GM12878 (cell line): ENCODE results near the gene DYSF. TPM values are rescaled to one million over a fixed set of nuclear protein-coding genes. Genes with fewer than 3 reads are reported as not detected.

Source experiments
- ATAC-seq: fragments of 200-7000 bp; cut with Tn5 transposase; 3 replicates; pipeline ENCODE4 v1.9.1; 2020; ENCODE audit warnings: mild to moderate bottlenecking, moderate library complexity
- BruUV-seq: library from RNA; stranded (reverse); fragments of 400-500 nt; replicated peaks from 2 replicates; lab custom pipeline; 2021; lab: Mats Ljungman, UMichigan
- CTCF ChIA-PET: fragments of 300-600 bp; sonication (Branson Sonifier 250); formaldehyde crosslinking; extraction: SDS; loops from one replicate; lab custom pipeline; 2021; ENCODE audit warnings: inconsistent platforms; lab: Yijun Ruan, JAX
- POLR2A ChIA-PET: fragments of 350-600 bp; formaldehyde crosslinking; extraction: SDS; loops from one replicate; lab custom pipeline; 2021; ENCODE audit warnings: inconsistent platforms; lab: Charles Lee
- RAD21 ChIA-PET: fragments of 300-600 bp; sonication (Branson Sonifier 250); formaldehyde crosslinking; loops from one replicate; lab custom pipeline; 2023; ENCODE audit warnings: antibody characterized with exemption; ENCODE audit not compliant: unreplicated experiment; lab: Charles Lee
- SMC1A ChIA-PET: fragments of 300-600 bp; sonication (Branson Sonifier 250); formaldehyde crosslinking; loops from one replicate; lab custom pipeline; 2023; ENCODE audit not compliant: unreplicated experiment, uncharacterized antibody; lab: Charles Lee
- DNase-seq: peaks from one replicate; pipeline ENCODE4 v3.0.0-alpha.2; 2011; ENCODE audit warnings: low read depth, low spot score
- FAIRE-seq: peaks from 3 replicates; lab custom pipeline; 2011; peaks lifted over from hg19 to GRCh38; lab: Jason Lieb, UNC
- H2AFZ ChIP-seq: 2 replicates; pipeline ENCODE4 v1.6.0; 2011; ENCODE audit warnings: low read depth, low read length, control low read depth; ENCODE audit not compliant: control insufficient read depth
- H3K27ac ChIP-seq: 2 replicates; pipeline ENCODE4 v1.5.1; 2011; ENCODE audit warnings: control low read depth; ENCODE audit not compliant: control insufficient read depth, insufficient read depth
- H3K27me3 ChIP-seq, 2 experiments: replicated peaks in 1 of 2; 2 replicates each; pipeline versions ENCODE4 v1.6.0 to v1.6.1; 2011; ENCODE audit warnings: low read length in 1 of 2; ENCODE audit not compliant: control insufficient read depth in 2 of 2, insufficient read depth in 2 of 2
- H3K36me3 ChIP-seq, 2 experiments: 2 replicates each; pipeline ENCODE4 v1.5.1; 2011; ENCODE audit warnings: low read length in 1 of 2; ENCODE audit not compliant: control insufficient read depth in 2 of 2, insufficient read depth in 2 of 2
- H3K4me1 ChIP-seq: 2 replicates; pipeline ENCODE4 v1.6.1; 2011; ENCODE audit warnings: mild to moderate bottlenecking, low read length, moderate library complexity, mixed read lengths; ENCODE audit not compliant: control insufficient read depth, insufficient read depth
- H3K4me2 ChIP-seq: 2 replicates; pipeline ENCODE4 v1.6.0; 2011; ENCODE audit warnings: control low read depth; ENCODE audit not compliant: control insufficient read depth, insufficient read depth
- H3K4me3 ChIP-seq: fragments of 200-600 bp; sonication (generic); 2 replicates; pipeline ENCODE4 v1.5.1; 2016
- H3K79me2 ChIP-seq: 2 replicates; pipeline ENCODE4 v1.6.0; 2011; ENCODE audit warnings: low read length; ENCODE audit not compliant: control insufficient read depth, insufficient read depth
- H3K9ac ChIP-seq: 2 replicates; pipeline ENCODE4 v1.8.0; 2011; ENCODE audit warnings: low read length, control low read depth, mixed read lengths; ENCODE audit not compliant: control insufficient read depth, insufficient read depth
- H3K9me3 ChIP-seq: replicated peaks from 3 replicates; pipeline ENCODE4 v1.5.1; 2011; ENCODE audit warnings: mild to moderate bottlenecking, low read length; ENCODE audit not compliant: control insufficient read depth, insufficient read depth
- H4K20me1 ChIP-seq: 2 replicates; pipeline ENCODE4 v1.6.0; 2011; ENCODE audit not compliant: control insufficient read depth, insufficient read depth
- CREB1 ChIP-seq: IDR thresholded peaks from 2 replicates; pipeline ENCODE4 v1.6.1; 2012; ENCODE audit warnings: low read depth, mild to moderate bottlenecking, inconsistent platforms
- JUNB ChIP-seq: IDR thresholded peaks from 2 replicates; pipeline ENCODE4 v1.6.1; 2016; ENCODE audit warnings: antibody characterized with exemption, mild to moderate bottlenecking
- POLR2A ChIP-seq: IDR thresholded peaks from 2 replicates; pipeline ENCODE4 v1.6.1; 2011; ENCODE audit warnings: low read depth, mild to moderate bottlenecking, low read length
- TARDBP ChIP-seq: IDR thresholded peaks from 2 replicates; pipeline ENCODE4 v1.6.1; 2016; ENCODE audit warnings: borderline replicate concordance
- ZNF384 ChIP-seq: IDR thresholded peaks from 2 replicates; pipeline ENCODE4 v1.6.1; 2012; ENCODE audit warnings: low read depth, mild to moderate bottlenecking, low read length, improper control_type of control experiment, borderline replicate concordance
- WGBS: methylation state at CpG from one replicate; pipeline ENCODE4 v1.1.6; 2016; ENCODE audit warnings: low lambda C conversion rate; ENCODE audit not compliant: insufficient replicate concordance, insufficient coverage; ENCODE audit errors: missing lambda C conversion rate; 5-methylcytosine and 5-hydroxymethylcytosine counted together
- in situ Hi-C: fragments of 300-500 bp; cut with MboI; formaldehyde crosslinking; loops from 9 replicates; pipeline ENCODE4 v1.14.3; 2018; ENCODE audit warnings: mixed read lengths
- intact Hi-C: fragments of 100-400 bp; cut with micrococcal nuclease; formaldehyde crosslinking; loops from one replicate; pipeline ENCODE4 v1.14.2; 2022; ENCODE audit not compliant: unreplicated experiment
- polyA plus RNA-seq, 11 experiments: library from polyadenylated mRNA; depleted of rRNA in 4 of 11; unstranded in 6 of 11; stranded (reverse) in 5 of 11; fragments of >200 nt; fragmentation: Nextera tagmentation in 4 of 11; fragmentation: Illumina TruSeq in 1 of 11; extraction: Ambion mirVana in 4 of 11; extraction: Trizol in 1 of 11; gene quantifications; 1 replicate in 1 of 11; 2 replicates in 10 of 11; pipeline versions ENCODE4 v1.2.1 to v1.2.3, GENCODE V29; 2011 to 2016; ENCODE audit warnings: inconsistent platforms in 2 of 11, missing spikeins in 2 of 11, low read depth in 1 of 11
- total RNA-seq, 4 experiments: library from RNA; depleted of rRNA in 3 of 4; stranded (reverse); fragments of >200 nt in 3 of 4; fragmentation: Illumina TruSeq in 1 of 4; extraction: Trizol in 1 of 4; gene quantifications; 2 replicates each; pipeline versions ENCODE4 v1.2.1 to v1.2.3, GENCODE V29; 2013 to 2021

DYSF gene
- total and polyA plus RNA-seq, 10 of the 15 experiments (the other 5 are each of a cell fraction or from before 2014, with no cell fraction given), result under 0.01 to 0.15 (median 0.03) TPM; not detected in 7

DNA sequence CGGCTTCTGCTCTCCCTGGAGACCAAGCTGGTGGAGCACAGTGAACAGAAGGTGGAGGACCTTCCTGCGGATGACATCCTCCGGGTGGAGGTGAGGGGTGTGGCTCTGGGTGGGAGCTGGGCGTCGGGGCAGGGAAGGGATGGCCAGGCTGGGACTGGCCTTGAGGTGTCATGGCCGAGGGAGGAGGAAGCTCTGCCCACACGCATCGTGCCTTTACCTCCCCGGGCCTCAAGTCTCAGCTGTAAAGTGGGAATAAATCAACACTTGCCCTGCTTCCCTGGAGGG, 98.2 kb downstream of the DYSF start:
- no peak overlapping the region for H3K4me2 ChIP-seq
- no peaks in the 10 kb centered on the region for H3K36me3 ChIP-seq
- POLR2A ChIA-PET, result no interaction called here
- no peak for TF ChIP-seq CREB1
- TF ChIP-seq, all 136 proteins: peak for 0
- ChIA-PET CTCF (interaction anchor here (1.5 kb wide), 1 partner anchor 1028 kb away, joined by 3 read pairs; no protein-coding TSS in a partner anchor), RAD21 (no interaction called here), SMC1A (no interaction called here)
- H3K79me2 ChIP-seq, result no peaks in the 10 kb centered on the region
- no TSS peak for BruUV-seq
- no peaks in the 10 kb centered on the region for H4K20me1 ChIP-seq
- no peak for ATAC-seq
- no peak for FAIRE-seq
- no peak for DNase-seq
- H3K27ac ChIP-seq, result no peak overlapping the region
- in situ Hi-C loops, result no loop called here
- peaks cover 0 to under 1% of the 10 kb centered on the region in 2 experiments; a peak in 3 of 4 replicates for H3K27me3 ChIP-seq
- H3K4me3 ChIP-seq, result no peak overlapping the region
- 32% methylated on average over 9 of the region's 9 CpGs for WGBS
- H3K4me1 ChIP-seq, result no peaks in the 10 kb centered on the region
- H3K9ac ChIP-seq, result no peak overlapping the region
- intact Hi-C loops, result no loop called here
- H2AFZ ChIP-seq, result no peak overlapping the region
- no peaks in the 10 kb centered on the region for H3K9me3 ChIP-seq

- no peaks in the 10 kb centered on the region for H3K79me2 ChIP-seq
- H2AFZ ChIP-seq, result no peak overlapping the region
- H3K27me3 ChIP-seq, result no peaks in the 10 kb centered on the region; a peak in 2 of 4 replicates
- ATAC-seq (no peak), DNase-seq (no peak), FAIRE-seq (no peak)
- no peaks in the 10 kb centered on the region for H4K20me1 ChIP-seq
- in situ Hi-C loops, result no loop called here
- ChIA-PET CTCF (interaction anchor here (1.5 kb wide), 1 partner anchor 1027 kb away, joined by 3 read pairs; no protein-coding TSS in a partner anchor), RAD21 (no interaction called here), SMC1A (no interaction called here), POLR2A (no interaction called here)
- H3K4me1 ChIP-seq, result no peaks in the 10 kb centered on the region
- no peak overlapping the region for H3K4me3 ChIP-seq
- BruUV-seq, result no TSS peak
- no peak overlapping the region for H3K9ac ChIP-seq
- WGBS, result 4% methylated on average over 6 of the region's 6 CpGs
- H3K36me3 ChIP-seq, result no peaks in the 10 kb centered on the region
- intact Hi-C loops, result no loop called here
- no peaks in the 10 kb centered on the region for H3K9me3 ChIP-seq
- TF ChIP-seq TARDBP, result no peak
- no peak for TF ChIP-seq JUNB
- no peak for TF ChIP-seq ZNF384
- no peak for TF ChIP-seq POLR2A
- no peak overlapping the region for H3K27ac ChIP-seq
- H3K4me2 ChIP-seq, result no peak overlapping the region
These were observed 99.0 kb downstream of the DYSF start for GRCh38 chr2:71552356-71552755.
